ENCODE measurements around the gene DNA2. TPM values are rescaled to one million over a fixed set of nuclear protein-coding genes. Genes with fewer than 3 reads are reported as not detected.

Gene DNA2
- total RNA-seq, 1 experiment from 2014 or later, result 45.5 TPM

DNA sequence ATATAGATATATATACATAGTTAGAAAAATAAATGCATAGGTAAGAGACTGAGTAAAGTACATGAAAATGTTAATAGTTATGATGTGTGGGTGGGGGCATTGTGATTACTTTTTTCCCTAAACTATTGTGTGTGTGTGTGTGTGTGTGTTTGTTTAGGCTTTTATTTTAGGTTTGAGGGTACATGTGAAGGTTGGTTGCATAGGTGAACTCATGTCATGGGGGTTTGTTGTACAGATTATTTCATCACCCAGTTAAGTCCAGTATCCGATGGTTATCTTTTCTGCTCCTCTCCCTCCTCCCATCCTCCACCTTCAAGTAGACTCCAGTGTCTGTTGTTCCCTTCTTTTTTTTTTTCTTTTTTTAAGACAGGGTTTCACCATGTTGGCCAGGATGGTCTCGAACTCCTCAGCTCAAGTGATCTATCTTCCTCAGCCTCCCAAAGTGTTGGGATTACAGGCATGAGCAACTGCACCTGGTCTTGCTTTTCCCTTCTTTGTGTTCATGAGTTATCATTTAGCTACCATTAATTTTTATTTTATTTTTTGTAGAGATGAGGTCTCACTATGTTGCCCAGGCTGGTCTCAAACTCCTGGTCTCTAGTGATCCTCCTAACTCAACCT, 62.8 kb downstream of the DNA2 start:
- Histone ChIP-seq H3K9me3 (replicated peaks) (no peaks in the 10 kb centered on the region), H3K27ac (no peak overlapping the region), H3K36me3 (no peaks in the 10 kb centered on the region), H3K4me3 (no peak overlapping the region), H3K4me1 (peaks cover 9% of the 10 kb centered on the region), H3K27me3 (no peaks in the 10 kb centered on the region)
- no peak for DNase-seq

DNA sequence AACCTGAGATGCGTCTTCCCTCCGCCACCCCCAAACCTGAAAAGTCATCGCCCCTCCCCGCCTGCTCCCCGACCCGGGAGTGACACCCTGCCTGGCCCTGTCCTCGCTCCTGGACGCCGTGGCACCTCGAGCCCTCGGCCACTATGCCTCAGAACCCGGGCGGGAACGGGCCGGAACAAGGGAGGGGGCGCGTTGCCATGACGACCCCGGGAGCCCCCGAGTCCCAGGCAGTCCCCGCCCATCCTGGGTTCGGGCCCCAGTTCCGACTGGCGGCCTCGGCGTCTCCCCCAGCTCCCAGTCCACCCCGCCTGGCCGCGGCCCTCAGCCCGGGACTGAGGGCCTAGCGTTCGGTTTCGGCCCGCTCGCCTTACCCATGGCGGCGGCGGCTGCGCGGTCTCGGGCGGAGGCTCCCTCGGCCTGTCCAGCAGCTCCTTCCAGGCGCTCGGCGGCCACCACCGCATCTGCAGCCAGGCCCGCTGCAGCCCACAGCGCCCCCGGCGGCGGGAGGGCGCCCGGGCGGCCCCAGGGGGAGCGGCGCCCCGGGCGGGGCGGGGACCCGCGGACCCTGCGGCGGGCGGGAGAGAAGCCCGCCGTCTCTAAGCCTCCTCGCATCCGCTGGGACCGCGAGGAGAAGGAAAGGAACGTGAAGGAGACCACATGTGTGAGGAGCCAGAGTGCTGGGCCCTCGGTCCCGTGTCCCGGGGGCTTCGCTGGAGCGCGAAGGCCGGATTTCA, 64.8 kb downstream of the DNA2 start, which contains the start of gene RUFY2:
RUFY2 (minus strand) TSS at position 463 of the 734 bp plus-strand sequence; CDS start at position 375, 88 bp downstream.
- peak; percentile 78 to 85 for DNase-seq
- Histone ChIP-seq H3K4me3 (peak within 1 kb of the TSS; percentile 100), H3K27me3 (no peaks in the 10 kb centered on the region), H3K4me1 (peaks cover 11% of the 10 kb centered on the region), H3K27ac (peak within 1 kb of the TSS; percentile 96), H3K36me3 (peaks cover 3% of the 10 kb centered on the region; the same call in 1 of the 2 replicates), H3K9me3 (replicated peaks) (no peaks in the 10 kb centered on the region)

DNA sequence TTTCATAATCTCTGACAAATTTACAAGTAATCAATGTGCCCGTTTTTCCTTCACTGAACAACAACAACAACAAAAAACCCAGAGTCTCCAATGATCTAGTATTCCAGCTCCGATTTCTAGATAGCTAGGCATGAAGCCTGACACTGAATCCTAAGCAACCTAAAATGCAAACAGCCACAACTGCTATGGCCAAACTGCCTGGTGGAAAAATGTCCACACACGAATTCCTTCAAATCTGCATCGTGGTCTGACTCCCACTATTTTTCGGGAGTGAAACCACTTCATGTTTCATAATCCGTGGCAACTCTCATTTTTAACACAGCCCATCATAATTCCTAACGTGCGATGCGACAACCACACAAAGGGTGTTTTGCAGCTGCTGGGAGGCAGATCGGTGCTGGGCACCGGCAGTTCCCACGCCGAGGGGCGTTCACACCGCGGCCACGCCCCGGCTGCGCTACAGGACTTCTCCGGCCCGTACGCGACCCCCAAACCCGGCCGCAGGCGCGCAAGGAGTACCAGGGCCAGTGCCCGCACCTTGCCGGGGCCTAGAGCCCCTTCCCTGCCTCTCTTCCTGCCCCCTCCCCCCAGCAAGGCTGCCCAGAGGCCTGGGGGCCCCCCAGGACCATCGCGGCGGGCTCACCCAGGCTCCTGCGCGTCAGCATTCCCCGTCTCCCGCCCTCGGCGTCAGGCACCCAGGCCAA, 65.5 kb downstream of the DNA2 start:
- Histone ChIP-seq H3K9me3 (replicated peaks) (no peaks in the 10 kb centered on the region), H3K27me3 (no peaks in the 10 kb centered on the region), H3K4me3 (peak overlapping the region; percentile 100), H3K27ac (peak overlapping the region; percentile 96), H3K36me3 (peaks cover 6% of the 10 kb centered on the region; the same call in 1 of the 2 replicates), H3K4me1 (peaks cover 11% of the 10 kb centered on the region)
- DNase-seq, result peak; percentile 78 to 83

DNA sequence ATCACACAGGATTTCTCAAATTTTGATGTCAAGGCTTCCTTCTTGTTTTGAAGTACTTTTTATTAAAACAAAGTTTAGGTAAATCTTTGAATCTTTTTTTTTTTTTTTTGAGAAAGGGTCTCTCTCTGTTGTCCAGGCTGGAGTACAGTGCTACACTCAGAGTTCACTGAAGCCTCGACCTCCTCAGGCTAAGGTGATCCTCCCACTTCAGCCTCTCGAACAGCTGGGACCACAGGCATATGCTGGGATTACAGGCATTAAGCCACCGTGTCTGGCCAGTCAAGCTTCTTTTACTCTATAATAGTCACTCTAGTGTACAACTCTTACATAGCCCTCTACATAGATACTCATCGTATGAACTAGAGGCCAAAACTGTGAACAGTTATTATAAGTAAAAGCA, 68.1 kb downstream of the DNA2 start:
- DNase-seq, result peak; percentile 57 to 79
- H3K4me1 ChIP-seq, result peaks cover 11% of the 10 kb centered on the region
- H3K9me3 ChIP-seq (replicated peaks), result no peaks in the 10 kb centered on the region
- no peaks in the 10 kb centered on the region for H3K27me3 ChIP-seq
- H3K4me3 ChIP-seq, result no peak overlapping the region
- peaks cover 9% of the 10 kb centered on the region; the same call in 1 of the 2 replicates for H3K36me3 ChIP-seq
- peak overlapping the region; percentile 44 for H3K27ac ChIP-seq

DNA sequence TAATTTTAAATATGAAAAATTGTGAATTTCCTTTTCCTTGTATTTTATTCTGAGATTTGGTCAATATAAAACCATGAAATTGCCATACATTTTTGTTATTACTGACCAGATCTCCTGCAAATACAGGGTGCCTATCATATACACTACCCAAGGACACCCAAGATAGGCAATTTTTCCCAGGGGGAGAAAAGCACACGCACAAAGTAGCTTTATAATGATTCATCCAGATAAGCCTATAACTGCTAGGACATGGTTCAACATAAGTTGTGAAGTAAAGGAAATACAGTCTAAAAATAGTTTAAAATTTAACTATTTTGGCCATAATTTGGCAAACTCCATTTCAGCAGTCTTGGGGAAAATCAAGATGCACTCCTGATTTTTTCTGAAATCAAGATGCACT, 69.5 kb downstream of the DNA2 start:
- Histone ChIP-seq H3K4me3 (no peak overlapping the region), H3K36me3 (peaks cover 9% of the 10 kb centered on the region; the same call in 1 of the 2 replicates), H3K27me3 (no peaks in the 10 kb centered on the region), H3K9me3 (replicated peaks) (no peaks in the 10 kb centered on the region), H3K4me1 (peaks cover 11% of the 10 kb centered on the region), H3K27ac (no peak overlapping the region)
- no peak for DNase-seq

DNA sequence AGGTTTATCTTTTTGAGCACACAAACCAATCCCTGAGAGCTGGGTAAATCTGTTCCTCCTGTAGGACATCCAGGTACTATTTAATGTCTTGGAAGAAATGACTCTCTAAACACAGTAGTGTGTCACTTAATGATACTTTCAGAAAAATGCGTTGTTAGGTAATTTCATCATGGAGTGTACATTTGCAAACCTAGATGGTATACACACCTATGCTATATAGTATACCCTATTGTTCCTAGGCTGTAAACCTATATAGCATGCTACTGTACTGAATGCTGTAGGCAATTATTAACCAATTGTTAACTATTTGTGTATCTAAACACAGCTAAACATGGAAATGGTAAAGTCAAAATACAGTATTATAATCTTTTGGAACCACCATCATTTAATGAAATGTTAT, 74.8 kb downstream of the DNA2 start:
- H3K27me3 ChIP-seq, result no peaks in the 10 kb centered on the region
- H3K9me3 ChIP-seq (replicated peaks), result no peaks in the 10 kb centered on the region
- no peak for DNase-seq
- H3K4me3 ChIP-seq, result no peak overlapping the region
- H3K4me1 ChIP-seq, result no peaks in the 10 kb centered on the region
- H3K36me3 ChIP-seq, result peaks cover 21% of the 10 kb centered on the region
- H3K27ac ChIP-seq, result no peak overlapping the region

DNA sequence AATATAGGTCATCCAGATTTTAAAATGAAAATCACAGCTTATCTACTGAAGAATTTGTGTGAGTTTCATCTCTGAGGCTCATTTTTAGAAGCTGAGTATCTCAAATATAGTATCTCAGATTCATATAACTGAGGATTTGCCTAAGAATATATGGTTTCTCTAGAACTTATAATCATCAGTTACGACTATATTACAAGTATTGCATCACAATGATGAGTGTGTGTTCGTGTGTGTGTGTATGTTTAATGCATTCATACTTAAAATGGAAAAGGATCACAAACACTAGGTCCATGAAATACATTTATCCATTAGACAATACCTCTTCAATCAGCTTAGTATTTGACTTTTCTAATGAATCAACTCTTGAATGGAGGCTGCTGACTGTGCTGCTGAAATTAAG, 86.0 kb downstream of the DNA2 start:
- H3K9me3 ChIP-seq (replicated peaks), result no peaks in the 10 kb centered on the region
- no peak overlapping the region for H3K4me3 ChIP-seq
- no peak overlapping the region for H3K27ac ChIP-seq
- no peaks in the 10 kb centered on the region for H3K4me1 ChIP-seq
- peaks cover 29% of the 10 kb centered on the region for H3K36me3 ChIP-seq
- no peak for DNase-seq
- H3K27me3 ChIP-seq, result no peaks in the 10 kb centered on the region

- DNase-seq, result no peak
- Histone ChIP-seq H3K27ac (no peak overlapping the region), H3K4me1 (no peaks in the 10 kb centered on the region), H3K36me3 (peaks cover 30% of the 10 kb centered on the region), H3K9me3 (replicated peaks) (peaks cover 5% of the 10 kb centered on the region), H3K4me3 (no peak overlapping the region), H3K27me3 (no peaks in the 10 kb centered on the region)
Observed at GRCh38 chr10:68371604-68372003, 100.2 kb downstream of the DNA2 start.

- peaks cover 17% of the 10 kb centered on the region for H3K36me3 ChIP-seq
- DNase-seq, result no peak
Observed at GRCh38 chr10:68367121-68367520, 104.7 kb downstream of the DNA2 start.

DNA sequence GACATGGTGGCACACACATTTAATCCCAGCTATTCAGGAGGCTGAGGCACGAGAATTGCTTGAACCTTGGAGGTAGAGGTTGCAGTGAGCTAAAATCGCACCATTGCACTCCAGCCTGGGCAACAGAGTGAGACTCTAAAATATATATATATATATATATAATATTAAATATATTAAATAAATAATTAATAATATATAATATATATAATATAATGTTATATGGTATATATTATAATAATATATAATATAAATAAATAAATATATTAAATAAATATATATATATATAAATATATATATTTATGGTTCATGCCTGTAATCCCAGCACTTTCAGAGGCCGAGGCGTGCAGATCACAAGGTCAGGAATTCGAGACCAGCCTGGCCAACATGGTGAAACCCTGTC, 105.2 kb downstream of the DNA2 start:
- H3K27ac ChIP-seq, result no peak overlapping the region
- H3K4me3 ChIP-seq, result no peak overlapping the region
- no peak for DNase-seq
- H3K4me1 ChIP-seq, result no peaks in the 10 kb centered on the region
- peaks cover under 1% of the 10 kb centered on the region for H3K9me3 ChIP-seq (replicated peaks)
- H3K27me3 ChIP-seq, result no peaks in the 10 kb centered on the region
- peaks cover 14% of the 10 kb centered on the region for H3K36me3 ChIP-seq

More at GRCh38 chr10:68367121-68367520, 104.7 kb downstream of the DNA2 start:
- H3K4me3 ChIP-seq, result no peak overlapping the region
- no peaks in the 10 kb centered on the region for H3K27me3 ChIP-seq
- H3K27ac ChIP-seq, result no peak overlapping the region
- no peaks in the 10 kb centered on the region for H3K4me1 ChIP-seq
- H3K9me3 ChIP-seq (replicated peaks), result peaks cover 5% of the 10 kb centered on the region

GRCh38 chr10:68365611-68366010, 106.2 kb downstream of the DNA2 start:
- Histone ChIP-seq H3K36me3 (peaks cover 17% of the 10 kb centered on the region), H3K4me3 (no peak overlapping the region), H3K9me3 (replicated peaks) (no peaks in the 10 kb centered on the region), H3K27me3 (no peaks in the 10 kb centered on the region), H3K4me1 (no peaks in the 10 kb centered on the region), H3K27ac (no peak overlapping the region)
- DNase-seq, result no peak

GRCh38 chr10:68364101-68364886, 107.5 kb downstream of the DNA2 start:
- H3K36me3 ChIP-seq, result peaks cover 11% of the 10 kb centered on the region
- no peak overlapping the region for H3K27ac ChIP-seq
- H3K4me3 ChIP-seq, result no peak overlapping the region
- no peaks in the 10 kb centered on the region for H3K27me3 ChIP-seq
- no peaks in the 10 kb centered on the region for H3K9me3 ChIP-seq (replicated peaks)
- no peak for DNase-seq
- H3K4me1 ChIP-seq, result no peaks in the 10 kb centered on the region
